Body of pancreas (tissue), 4 donors: ENCODE results near the gene PFN3.

ENCODE experiments used
- POLR2A ChIP-seq, 3 donors: fragments of 450-650 bp; IDR thresholded peaks; one replicate each; pipeline ENCODE4 v1.6.1; 2016; ENCODE audit warnings: antibody characterized with exemption in 3 of 3, mild to moderate bottlenecking in 2 of 3
- TF ChIP-seq, protein P1 (sequence below), 7 experiments: fragments of 450-650 bp in 4 of 7; fragments of 200-600 bp in 3 of 7; sonication (generic) in 3 of 7; IDR thresholded peaks; one replicate each; pipeline ENCODE4 v1.5.1; 2016 to 2019; ENCODE audit warnings: antibody characterized with exemption in 7 of 7

- TF ChIP-seq, protein P1, sequence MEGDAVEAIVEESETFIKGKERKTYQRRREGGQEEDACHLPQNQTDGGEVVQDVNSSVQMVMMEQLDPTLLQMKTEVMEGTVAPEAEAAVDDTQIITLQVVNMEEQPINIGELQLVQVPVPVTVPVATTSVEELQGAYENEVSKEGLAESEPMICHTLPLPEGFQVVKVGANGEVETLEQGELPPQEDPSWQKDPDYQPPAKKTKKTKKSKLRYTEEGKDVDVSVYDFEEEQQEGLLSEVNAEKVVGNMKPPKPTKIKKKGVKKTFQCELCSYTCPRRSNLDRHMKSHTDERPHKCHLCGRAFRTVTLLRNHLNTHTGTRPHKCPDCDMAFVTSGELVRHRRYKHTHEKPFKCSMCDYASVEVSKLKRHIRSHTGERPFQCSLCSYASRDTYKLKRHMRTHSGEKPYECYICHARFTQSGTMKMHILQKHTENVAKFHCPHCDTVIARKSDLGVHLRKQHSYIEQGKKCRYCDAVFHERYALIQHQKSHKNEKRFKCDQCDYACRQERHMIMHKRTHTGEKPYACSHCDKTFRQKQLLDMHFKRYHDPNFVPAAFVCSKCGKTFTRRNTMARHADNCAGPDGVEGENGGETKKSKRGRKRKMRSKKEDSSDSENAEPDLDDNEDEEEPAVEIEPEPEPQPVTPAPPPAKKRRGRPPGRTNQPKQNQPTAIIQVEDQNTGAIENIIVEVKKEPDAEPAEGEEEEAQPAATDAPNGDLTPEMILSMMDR (IDR thresholded peaks at IDR 0.05): no peak
- TF ChIP-seq POLR2A (IDR thresholded peaks at IDR 0.05): no peak
Observed at GRCh38 chr5:177405312-177405711, 4.9 kb upstream of the PFN3 start.
